Ectodermal cell (in vitro differentiated cells): ENCODE measurements around the gene MROH7.

Experiments
- H3K27ac ChIP-seq: 2 replicates; pipeline ENCODE4 v1.7.0; 2013; ENCODE audit warnings: mild to moderate bottlenecking, low read depth, low read length; ENCODE audit not compliant: insufficient read depth, poor library complexity, severe bottlenecking
- H3K27me3 ChIP-seq: 2 replicates; pipeline ENCODE4 v1.7.0; 2013; ENCODE audit warnings: mild to moderate bottlenecking, low read length; ENCODE audit not compliant: insufficient read depth, control insufficient read depth, poor library complexity, severe bottlenecking
- H3K36me3 ChIP-seq: one replicate; pipeline ENCODE4 v1.7.0; 2013; ENCODE audit warnings: low read length; ENCODE audit not compliant: control insufficient read depth, insufficient read depth
- H3K4me1 ChIP-seq: one replicate; pipeline ENCODE4 v1.7.0; 2013; ENCODE audit warnings: low read length; ENCODE audit not compliant: control insufficient read depth, insufficient read depth
- H3K4me3 ChIP-seq: 2 replicates; pipeline ENCODE4 v1.7.0; 2013; ENCODE audit warnings: low read depth, low read length, control low read depth; ENCODE audit not compliant: insufficient read depth
- H3K9me3 ChIP-seq: 2 replicates; pipeline ENCODE4 v1.7.0; 2013; ENCODE audit warnings: mild to moderate bottlenecking, low read length, moderate library complexity; ENCODE audit not compliant: control insufficient read depth
- WGBS, 2 experiments: methylation state at CpG; one replicate each; pipeline ENCODE4 v1.1.7; 2013; ENCODE audit warnings: missing lambda C conversion rate in 2 of 2; 5-methylcytosine and 5-hydroxymethylcytosine counted together

MROH7 gene

GRCh38 chr1:54709547-54710292, 68.1 kb downstream of the MROH7 start:
- Histone ChIP-seq H3K36me3 (no peaks in the 10 kb centered on the region), H3K27ac (no peak overlapping the region), H3K4me3 (no peak overlapping the region), H3K27me3 (peaks cover 26% of the 10 kb centered on the region), H3K4me1 (no peaks in the 10 kb centered on the region), H3K9me3 (no peaks in the 10 kb centered on the region)
- 86 to 88% methylated on average over 8 of the region's 8 CpGs for WGBS, 2 experiments

- 84 to 90% methylated on average over 3 of the region's 3 CpGs for WGBS, 2 experiments
- Histone ChIP-seq H3K4me1 (no peaks in the 10 kb centered on the region), H3K27ac (no peak overlapping the region), H3K9me3 (no peaks in the 10 kb centered on the region), H3K4me3 (no peak overlapping the region), H3K36me3 (no peaks in the 10 kb centered on the region), H3K27me3 (peaks cover 26% of the 10 kb centered on the region)
These were observed 68.8 kb downstream of the MROH7 start for GRCh38 chr1:54710434-54710833.

- Histone ChIP-seq H3K9me3 (no peaks in the 10 kb centered on the region), H3K27ac (no peak overlapping the region), H3K4me3 (no peak overlapping the region), H3K36me3 (no peaks in the 10 kb centered on the region), H3K27me3 (peaks cover 24% of the 10 kb centered on the region), H3K4me1 (no peaks in the 10 kb centered on the region)
- 89 to 95% methylated on average over 6 of the region's 6 CpGs for WGBS, 2 experiments
These were observed 69.3 kb downstream of the MROH7 start for GRCh38 chr1:54710841-54711240.

- no peak overlapping the region for H3K4me3 ChIP-seq
- peaks cover 18% of the 10 kb centered on the region for H3K27me3 ChIP-seq
- H3K9me3 ChIP-seq = no peaks in the 10 kb centered on the region
- no peak overlapping the region for H3K27ac ChIP-seq
- 92 to 93% methylated on average over 9 to 10 of the region's 10 CpGs for WGBS, 2 experiments
- H3K4me1 ChIP-seq = no peaks in the 10 kb centered on the region
- no peaks in the 10 kb centered on the region for H3K36me3 ChIP-seq
These were observed 70.0 kb downstream of the MROH7 start for GRCh38 chr1:54711536-54711935.

GRCh38 chr1:54714881-54715492, 73.4 kb downstream of the MROH7 start:
- no peak overlapping the region for H3K27ac ChIP-seq
- 92 to 94% methylated on average over 7 of the region's 7 CpGs for WGBS, 2 experiments
- H3K4me3 ChIP-seq = peak overlapping the region; percentile 95

GRCh38 chr1:54715493-54716298, 74.1 kb downstream of the MROH7 start, which contains the start of gene TTC4:
TSS of gene TTC4 (plus strand) at chr1:54715861. CDS start at chr1:54715909, 48 bp downstream.
- Histone ChIP-seq H3K4me3 (peak within 1 kb of the TSS; percentile 95), H3K36me3 (no peaks in the 10 kb centered on the region), H3K27ac (no peak within 1 kb of the TSS), H3K9me3 (no peaks in the 10 kb centered on the region), H3K27me3 (peaks cover 5% of the 10 kb centered on the region), H3K4me1 (no peaks in the 10 kb centered on the region)
- WGBS, 2 experiments = 5% methylated on average over 51 of the region's 51 CpGs

More at GRCh38 chr1:54714881-54715492, 73.4 kb downstream of the MROH7 start:
- Histone ChIP-seq H3K9me3 (no peaks in the 10 kb centered on the region), H3K36me3 (no peaks in the 10 kb centered on the region), H3K4me1 (no peaks in the 10 kb centered on the region), H3K27me3 (peaks cover 5% of the 10 kb centered on the region)

- H3K4me1 ChIP-seq = no peaks in the 10 kb centered on the region
- no peaks in the 10 kb centered on the region for H3K9me3 ChIP-seq
- no peak overlapping the region for H3K27ac ChIP-seq
- H3K27me3 ChIP-seq = peaks cover 5% of the 10 kb centered on the region
- 47 to 51% methylated on average over 6 to 7 of the region's 8 CpGs for WGBS, 2 experiments
- H3K36me3 ChIP-seq = no peaks in the 10 kb centered on the region
- H3K4me3 ChIP-seq = peak overlapping the region; percentile 95
These were observed 74.9 kb downstream of the MROH7 start for GRCh38 chr1:54716299-54717047.

GRCh38 chr1:54721719-54722118, 80.1 kb downstream of the MROH7 start:
- H3K4me1 ChIP-seq = no peaks in the 10 kb centered on the region
- H3K36me3 ChIP-seq = peaks cover 42% of the 10 kb centered on the region
- H3K4me3 ChIP-seq = no peak overlapping the region
- no peaks in the 10 kb centered on the region for H3K27me3 ChIP-seq
- H3K9me3 ChIP-seq = no peaks in the 10 kb centered on the region
- H3K27ac ChIP-seq = no peak overlapping the region

- H3K36me3 ChIP-seq = peaks cover 56% of the 10 kb centered on the region
- H3K27me3 ChIP-seq = no peaks in the 10 kb centered on the region
- no peaks in the 10 kb centered on the region for H3K9me3 ChIP-seq
- no peaks in the 10 kb centered on the region for H3K4me1 ChIP-seq
- H3K4me3 ChIP-seq = no peak overlapping the region
- H3K27ac ChIP-seq = no peak overlapping the region
These were observed 82.4 kb downstream of the MROH7 start for GRCh38 chr1:54723985-54724384.
